ENCODE data around the gene TPD52L2.

The TPD52L2 gene

DNA sequence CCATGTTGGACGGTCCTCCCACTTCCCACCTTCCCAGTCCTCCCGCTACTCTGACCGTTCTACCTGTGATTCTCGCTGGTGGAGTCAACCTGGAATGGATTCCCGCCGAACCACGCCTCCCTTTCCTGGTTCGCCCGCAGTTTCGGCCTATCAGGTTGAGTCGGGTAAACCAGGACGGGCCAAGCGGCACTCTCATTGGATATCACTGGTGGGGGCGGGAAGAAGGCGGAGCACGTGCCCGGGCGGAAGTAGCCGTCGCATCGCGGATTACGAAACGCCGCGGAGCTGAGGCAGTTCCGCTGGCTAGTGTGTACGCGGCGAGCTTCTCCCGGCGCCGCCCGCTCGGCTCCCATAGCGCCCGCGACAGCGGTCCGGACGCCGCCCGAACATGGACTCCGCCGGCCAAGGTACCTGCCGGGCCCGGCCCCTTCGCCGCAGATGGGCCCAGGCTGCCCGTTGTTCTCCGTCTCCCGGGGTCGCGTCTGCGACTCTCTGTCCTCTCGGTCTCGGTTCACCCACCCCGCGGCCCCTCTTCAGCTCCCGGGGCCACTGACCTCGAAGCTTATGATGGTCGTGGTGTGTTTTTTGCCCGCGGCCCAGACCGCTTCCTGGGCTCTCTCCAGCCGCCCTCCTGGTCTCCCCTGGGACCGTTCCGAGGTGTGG is at the start of gene TPD52L2:
TSS of gene TPD52L2 (plus strand) at position 293 of the 663 bp plus-strand sequence. CDS start at position 389, 96 bp downstream.
- DNase-seq, result peak; percentile 37 to 99 (median 97)

DNA sequence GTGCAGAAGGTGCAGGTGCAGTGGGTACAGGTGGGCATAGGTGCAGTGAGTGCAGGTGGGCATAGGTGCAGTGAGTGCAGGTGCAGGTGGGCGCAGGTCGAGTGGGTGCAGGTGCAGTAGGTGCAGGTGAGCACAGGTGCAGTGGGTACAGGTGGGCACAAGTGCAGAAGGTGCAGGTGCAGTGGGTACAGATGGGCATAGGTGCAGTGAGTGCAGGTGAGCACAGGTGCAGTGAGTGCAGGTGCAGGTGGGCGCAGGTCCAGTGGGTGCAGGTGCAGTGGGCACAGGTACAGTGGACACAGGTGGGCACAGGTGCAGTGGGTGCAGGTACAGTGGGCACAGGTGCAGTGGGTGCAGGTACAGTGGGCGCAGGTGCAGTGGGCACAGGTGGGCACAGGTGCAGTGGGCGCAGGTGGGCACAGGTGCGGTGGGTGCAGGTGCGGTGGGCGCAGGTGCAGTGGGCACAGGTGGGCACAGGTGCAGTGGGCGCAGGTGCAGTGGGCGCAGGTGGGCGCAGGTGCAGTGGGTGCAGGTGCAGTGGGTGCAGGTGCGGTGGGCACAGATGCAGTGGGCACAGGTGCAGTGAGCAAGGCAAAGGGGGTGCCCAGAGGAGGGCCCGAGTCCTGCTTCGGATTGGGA is 49.3 kb upstream of the TPD52L2 start:
- DNase-seq, result no peak

DNA sequence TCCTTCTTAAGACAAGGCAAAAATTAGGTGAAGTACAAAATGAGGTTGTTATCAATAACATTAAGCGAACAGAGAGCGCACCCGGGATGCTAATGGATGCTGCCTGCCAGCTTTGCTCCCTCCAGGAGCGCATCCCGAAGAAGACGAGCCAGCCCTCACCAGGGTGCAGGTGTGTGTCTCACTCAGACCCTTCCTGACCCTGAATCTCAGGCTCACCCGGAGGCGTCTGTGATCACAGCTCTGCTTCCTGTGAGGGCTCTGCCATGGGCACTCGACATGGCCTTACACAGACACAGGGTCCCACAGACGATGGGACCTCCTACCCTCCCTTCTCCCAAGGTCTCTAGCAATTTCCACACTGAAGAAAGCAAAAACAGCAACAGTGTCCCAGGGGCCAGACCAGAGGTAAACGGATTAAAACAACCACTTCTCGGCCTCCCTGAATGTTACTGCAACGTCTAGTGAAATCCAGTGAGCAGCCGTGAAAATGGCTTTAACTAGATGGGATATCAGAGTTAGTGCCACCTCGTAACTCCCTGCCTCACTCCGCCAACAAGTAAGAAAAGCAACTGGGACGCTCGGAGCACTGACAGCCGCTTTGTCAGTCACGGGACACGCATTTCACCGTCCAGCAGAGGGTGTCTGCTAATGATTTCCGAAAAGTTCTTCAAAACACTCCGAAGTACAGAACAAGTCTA is 45.7 kb upstream of the TPD52L2 start:
- no peak for DNase-seq

DNA sequence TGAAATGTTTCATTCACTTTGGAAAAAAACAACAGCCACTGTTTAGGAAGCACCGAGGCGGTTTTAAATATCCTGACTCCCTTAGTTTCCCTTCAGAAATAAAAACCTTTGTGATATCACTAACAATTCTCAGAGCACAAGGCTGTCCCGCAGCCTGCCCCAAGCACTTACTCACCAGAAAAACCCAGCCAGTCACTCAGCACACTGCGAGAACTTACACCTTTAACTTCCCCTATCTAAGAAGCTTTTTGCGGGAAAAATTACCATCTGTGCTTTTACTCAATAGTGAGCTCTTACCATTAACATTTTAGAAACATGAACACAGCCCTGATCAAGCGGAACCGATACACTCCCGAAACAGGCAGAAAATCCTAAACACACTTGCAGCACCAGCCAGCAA is 43.3 kb upstream of the TPD52L2 start:
- no peak for DNase-seq

DNA sequence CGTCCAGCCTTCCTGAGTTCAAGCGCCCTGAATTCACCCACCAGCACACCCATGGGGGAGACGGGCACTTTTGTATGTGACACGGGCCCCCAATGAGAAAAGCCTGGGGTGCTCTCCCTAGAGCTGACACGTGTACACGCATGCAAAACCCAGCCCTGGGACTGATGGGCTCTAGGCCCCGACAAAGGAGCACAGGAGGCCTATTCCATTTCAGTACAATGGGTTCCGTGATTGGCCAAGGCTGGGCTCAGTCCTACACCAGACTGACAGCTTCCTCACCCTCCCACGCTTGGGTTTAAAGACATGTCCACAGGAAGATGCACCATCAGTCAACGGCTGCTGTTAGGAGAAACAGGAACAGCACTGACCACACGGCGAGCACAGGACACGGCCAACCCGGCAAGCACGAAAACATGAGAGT is 42.8 kb upstream of the TPD52L2 start:
- DNase-seq, result peak in 13 of 56 donors; percentile 8 to 42 (median 28)

DNA sequence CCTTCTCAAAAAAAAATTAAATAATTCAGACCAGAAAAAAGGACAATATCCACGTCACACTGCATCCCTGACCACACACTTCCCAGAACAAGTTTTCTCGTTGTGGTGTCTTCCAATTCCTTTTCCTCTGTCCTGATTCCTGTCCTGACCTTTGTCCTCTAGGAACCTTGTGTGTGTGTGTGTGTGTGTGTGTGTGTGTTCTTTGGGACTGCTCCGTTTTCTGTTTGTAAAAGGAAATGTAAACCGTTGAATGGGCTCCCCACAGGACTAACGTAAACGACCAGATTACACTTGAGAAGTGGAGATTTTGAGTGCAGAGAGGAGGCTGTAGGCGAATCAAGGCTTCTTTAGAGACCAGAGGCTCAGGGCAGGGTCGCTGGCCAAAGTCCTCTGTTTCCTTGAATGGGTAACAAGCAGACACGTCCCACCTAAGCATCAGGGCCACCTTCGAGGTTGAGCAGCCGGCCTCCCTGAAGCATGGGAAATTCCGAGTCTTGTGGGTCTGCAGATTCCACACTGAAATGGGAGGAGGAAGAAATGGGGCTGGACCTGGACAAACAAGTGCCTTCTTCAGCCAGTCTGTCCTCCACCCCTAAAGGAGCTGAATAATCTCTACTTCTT is 41.3 kb upstream of the TPD52L2 start:
- DNase-seq, result no peak

DNA sequence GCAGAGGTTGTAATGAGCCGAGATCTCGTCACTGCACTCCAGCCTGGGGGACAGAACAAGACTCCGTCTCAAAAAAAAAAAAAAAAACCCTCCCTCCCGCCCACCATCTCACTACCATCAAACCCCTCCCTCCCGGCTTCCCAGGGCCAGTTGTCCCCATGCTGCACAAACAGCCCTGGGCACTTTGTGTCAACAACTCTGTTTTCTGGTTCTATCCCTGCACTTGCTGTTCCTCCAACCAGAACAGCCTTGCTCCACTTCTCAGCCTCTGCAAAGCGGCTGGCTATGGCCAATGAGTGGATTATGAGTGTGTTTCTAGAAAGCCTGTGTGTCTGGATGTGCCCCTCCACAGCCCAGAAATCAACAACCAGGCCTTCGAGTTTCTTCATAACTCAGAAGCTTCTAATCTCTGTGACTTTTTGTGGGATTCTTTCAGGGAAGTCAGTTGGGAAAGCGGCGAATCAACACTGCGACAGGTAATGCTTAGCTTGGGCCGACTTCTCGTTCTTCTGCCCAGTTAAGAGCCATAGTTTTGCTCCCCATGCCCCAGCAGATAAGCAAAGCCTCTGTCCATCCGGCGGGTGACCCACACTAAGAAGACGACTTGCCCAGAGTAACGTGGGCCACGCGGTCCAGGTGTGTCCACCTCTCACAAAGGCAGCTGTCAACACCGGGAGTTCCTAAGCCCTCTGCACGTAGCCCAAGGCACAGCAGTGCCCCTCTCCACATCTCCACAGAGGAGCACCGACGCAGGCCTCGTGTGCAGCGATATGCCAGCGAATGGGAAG is 39.5 kb upstream of the TPD52L2 start:
- DNase-seq, result no peak

DNA sequence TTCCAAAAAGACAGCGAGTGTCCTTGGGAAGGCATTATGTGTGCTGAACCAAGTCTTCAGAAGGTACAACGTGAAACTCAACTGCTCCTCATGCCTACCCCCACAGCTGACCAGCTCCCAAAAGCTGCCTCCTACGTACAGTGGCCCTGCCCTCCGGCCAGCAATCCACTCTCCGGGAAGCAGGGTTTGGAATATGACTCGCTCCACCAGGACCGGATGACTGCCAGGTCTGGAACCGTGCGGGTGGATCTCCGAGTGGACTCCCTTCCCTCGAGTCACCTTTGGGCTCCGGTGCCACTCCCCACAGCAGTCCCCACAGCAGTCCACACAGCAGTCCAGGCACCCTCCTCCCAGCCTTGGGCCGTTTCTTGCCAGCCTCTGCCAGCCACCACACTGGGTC is 38.3 kb upstream of the TPD52L2 start:
- no peak for DNase-seq

DNA sequence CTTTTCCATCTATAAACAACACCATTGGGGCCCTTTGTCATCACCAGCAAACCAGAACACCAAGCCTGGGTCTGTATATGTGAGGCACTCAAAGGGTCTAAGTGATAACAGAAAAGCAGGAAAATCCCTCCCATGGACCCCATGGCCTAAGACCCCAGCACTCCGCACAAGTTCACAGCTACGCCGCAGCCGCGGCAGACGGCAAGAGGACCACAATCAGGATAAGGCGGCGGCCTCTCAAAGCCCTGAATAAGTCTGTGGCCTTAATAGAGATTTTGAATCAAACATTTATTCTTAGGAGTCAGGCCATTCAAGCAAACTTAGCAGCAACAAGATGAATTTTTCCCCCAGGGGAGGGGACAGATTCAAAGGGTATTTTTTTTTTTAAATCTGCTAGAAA is 36.9 kb upstream of the TPD52L2 start:
- no peak for DNase-seq

DNA sequence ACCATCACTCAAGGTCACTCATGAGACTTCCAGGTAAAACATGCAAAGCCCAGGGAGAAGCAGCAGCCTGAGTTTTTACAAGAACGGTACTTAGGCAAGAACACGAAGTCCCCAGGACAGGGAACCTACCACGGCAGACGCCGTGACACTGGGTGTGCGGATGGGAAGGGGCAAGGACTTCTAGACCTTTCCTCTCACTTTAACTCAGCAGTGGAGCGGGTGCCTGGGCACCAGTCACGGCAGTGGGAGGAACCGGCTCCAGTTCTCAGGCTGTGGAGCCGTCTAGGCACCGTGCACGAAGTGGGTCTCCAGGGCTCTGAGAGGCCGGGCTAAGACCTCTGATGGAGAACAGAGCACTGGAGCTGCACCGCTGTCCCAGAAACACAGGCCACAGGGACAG is 36.5 kb upstream of the TPD52L2 start:
- DNase-seq, result peak in 1 of 56 donors; percentile 14

DNA sequence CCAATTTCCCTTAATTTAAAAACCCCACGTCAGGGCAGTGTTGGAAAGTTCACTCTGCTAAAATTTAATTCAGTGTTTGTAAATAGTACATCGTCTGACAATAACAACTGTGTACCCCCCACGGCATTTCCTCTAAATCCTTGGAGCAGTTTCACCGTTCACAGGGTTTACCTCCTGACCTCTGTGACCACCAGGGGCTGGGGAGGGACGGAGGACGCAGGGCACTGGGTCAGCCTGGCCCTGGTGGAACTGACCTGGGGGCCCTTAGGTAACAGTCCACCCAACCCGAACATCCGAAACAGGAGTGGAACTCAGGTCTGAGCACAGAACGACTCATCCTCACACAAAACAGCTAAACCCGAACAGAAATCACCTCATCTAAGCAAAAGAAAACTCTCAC is 36.1 kb upstream of the TPD52L2 start:
- no peak for DNase-seq

DNA sequence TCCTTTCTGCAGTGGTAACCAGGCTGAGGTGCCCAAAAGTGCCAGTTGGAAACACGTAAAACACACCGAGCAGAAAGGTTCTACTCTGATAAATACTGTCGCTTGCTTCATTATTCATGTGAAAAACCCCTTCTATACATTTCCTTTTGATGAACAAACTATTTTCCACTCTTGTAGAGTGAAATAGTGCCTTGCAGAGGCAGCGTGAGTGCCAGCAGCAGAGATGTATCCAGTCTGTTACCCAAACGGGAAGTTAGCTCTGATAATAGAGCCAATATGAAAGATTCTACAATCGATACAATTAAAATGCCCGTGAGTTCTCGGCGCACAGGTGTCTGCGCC is 35.5 kb upstream of the TPD52L2 start:
- DNase-seq, result peak in 2 of 56 donors; percentile 27 to 32

DNA sequence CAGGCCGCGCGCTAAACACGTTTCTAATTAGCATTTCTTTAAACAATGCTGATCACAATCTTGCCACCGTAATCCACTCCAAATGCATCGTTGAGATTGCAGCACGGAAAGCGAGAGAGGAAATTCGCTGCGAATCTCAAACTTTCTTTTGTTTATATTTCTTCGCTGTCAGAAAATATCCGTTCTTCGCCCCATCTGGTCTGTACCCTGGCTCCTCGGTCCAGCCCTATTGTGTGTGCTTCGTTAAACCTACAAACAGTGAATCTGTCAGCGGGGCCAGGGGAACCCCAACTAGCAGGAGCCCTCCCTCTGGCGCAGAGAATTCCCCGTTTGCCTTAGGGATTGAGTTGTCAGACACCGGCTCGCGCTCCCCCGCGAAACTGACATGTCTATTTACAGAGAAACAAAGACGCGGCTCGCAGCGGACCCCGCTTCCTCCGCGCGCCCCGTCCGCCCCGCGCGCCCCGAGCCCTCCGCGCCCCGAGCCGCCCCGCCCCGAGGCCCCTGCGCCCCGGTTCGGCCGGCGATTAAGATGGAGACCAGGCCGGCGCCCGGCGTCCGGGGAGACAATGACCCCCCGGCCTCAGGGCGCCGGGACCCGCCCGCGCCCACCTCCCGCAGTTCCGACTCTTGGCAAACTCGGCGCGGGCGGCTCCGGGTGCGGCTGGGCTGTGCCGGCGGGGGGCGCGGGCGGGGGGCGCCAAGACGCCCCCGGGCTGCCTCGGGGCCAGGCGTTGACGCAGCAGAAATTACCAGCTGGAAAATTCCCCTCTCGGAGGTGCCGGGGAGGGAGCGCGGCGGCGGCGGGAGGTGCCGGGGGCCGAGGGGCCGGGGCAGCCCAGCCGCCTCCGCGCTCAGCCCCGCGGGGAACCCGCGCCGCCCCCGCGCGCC is 34.9 kb upstream of the TPD52L2 start:
- peak in 9 of 56 donors; percentile 9 to 33 (median 27) for DNase-seq

DNA sequence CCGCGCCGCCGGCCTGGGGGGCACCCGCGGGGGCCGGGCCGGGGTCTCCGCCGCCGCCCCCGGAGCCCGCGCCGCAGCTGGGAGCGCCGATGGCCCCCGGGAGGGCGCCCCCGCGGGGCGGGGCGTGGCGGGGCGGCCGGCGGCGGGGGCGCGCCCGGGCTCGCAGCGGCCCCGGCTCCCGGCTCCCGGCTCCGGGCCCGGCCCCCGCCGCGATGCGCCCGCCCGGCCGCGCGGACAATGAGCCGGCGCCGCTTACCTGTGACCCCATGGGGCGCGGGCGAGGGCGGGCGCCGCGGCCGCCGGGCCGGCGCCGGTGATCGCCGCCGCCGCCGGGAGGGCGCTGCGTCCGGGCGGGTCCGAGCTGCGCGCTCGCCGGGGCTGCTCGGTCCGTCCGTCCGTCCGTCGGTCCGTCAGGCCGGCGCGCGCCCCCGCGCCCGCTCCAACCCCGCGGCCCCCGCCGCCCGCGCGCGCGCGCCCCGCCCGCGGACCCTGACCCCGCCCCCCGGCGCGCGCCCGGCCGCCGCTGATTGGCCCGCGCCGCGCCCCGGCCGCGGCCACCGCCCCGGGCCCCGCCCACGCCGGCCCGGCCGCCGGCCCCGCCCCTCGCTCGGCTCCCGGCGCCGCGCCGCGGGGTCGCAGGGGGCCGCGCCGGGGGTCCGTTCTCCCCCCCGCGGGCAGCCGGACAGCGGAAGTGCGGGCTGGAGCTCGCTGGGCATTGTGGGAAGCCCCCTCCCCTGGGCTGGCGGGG is 34.1 kb upstream of the TPD52L2 start, which contains the start of gene ZBTB46:
TSS of gene ZBTB46 (minus strand) at position 424 of the 748 bp plus-strand sequence. CDS start 40,507 bp downstream, outside the sequence.
- DNase-seq, result peak in 3 of 56 donors; percentile 14 to 55 (median 32)

DNA sequence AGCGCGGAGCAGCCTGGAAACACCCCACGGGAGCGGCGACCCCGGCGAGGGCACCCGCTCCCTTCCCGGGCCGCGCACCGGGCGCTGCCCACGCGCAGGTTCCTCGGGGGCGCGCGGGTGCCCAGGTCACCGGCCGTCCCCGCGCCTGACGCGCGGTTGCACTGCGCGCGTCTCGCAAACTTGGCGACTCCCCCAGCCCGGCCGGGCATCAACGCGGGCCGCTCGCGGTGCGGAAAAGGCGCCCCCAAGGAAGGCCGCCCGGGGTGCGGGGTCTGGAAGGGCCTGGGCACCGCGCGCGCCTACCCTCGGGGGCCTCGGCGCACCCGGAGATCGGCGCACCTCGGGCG is 33.5 kb upstream of the TPD52L2 start:
- DNase-seq, result no peak

DNA sequence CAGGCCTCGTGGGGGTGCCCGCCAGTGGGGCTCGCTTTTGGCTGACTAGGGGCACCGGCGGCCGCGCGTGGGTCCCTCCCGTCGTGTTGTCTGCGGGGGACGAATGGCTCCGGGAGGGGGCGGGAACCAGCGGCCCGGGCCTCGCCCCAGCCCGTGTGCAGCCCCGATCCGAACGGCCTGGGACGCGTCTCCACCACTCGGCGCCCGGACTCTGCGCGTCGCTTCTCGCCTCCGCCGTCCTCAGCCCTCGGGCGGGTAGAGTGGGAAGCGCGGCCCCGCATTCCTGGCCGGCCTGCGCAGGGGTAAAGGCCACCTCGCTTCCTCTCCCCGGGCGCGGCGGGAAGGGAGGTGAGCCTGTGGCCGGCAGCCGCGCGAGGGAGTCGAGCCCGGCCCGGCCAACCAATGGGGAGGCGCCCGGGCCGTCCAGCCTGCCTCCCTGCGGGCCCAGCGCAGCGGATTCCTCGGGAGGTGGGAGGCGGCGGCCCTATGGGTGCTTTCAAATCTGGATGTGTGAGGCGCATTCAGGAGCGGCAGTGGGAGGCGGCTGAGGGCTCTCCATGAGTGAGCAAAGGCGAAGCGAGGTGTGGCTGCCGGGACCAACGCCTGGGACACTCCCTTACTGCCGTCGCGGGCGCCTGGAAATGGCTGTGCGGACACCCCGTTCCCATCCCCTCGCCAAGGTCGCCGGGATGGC is 32.9 kb upstream of the TPD52L2 start:
- DNase-seq, result no peak

DNA sequence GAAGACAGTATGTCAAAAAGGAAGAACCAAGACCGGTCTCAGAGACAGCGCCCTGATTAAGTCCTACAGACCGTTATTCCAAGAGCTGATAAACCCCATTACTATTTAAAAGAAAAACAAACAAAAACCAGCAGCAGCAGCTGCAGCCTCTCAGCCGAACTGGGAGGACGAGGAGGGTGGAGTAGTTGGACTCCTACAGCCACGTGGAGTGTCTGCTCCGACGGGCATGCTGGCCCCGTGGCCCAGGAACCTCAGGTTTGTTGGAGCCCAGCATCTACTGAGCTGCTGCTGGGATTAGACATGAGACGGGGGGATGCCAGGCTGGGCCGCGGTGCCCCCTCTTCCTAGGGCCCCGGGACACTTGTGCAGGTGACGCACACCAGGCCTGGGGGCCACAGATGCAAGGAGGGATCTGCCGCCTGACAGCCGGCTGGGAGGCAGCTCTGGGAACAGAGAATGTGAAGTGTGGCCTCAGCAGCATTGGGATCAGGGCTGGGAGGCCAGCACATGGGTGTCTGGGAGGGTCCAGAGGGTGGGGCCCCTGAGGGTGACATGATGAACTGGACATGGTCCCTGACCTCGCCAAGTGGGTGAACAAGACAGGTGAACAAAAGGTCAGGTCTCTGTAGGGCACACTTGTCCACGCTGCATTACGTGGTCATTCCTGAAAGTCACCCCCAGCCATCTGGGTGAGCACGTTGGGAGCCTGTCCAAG is 31.1 kb upstream of the TPD52L2 start:
- DNase-seq, result no peak

DNA sequence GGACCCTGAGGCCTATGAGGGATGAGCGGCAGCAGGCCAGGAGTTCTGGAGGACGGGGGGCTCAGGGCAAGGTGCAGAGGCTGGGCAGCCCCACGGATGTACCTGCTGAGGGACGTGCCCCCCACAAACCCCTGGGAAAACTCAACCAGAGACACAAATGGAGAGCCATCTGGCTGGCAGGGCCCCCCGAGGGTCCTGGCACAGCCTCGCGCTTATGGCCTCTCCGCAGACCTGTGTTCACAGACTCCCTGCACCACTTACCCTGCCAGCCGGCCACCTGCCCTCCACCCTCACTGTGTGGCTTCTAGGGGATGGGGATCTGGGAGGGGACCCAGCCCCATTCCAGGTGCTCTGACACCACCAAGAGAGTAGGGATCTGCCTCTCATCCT is 30.6 kb upstream of the TPD52L2 start:
- DNase-seq, result no peak

All from amygdala (tissue), 56 donors.